Activated CD4-positive, alpha-beta T cell treated with anti-CD3 and anti-CD28 coated beads for 1 hour (primary cell): ENCODE data around the gene GP9.

Experiments used
- DNase-seq: peaks from one replicate; pipeline ENCODE4 v3.0.0-alpha.2; 2020

Gene GP9

DNA sequence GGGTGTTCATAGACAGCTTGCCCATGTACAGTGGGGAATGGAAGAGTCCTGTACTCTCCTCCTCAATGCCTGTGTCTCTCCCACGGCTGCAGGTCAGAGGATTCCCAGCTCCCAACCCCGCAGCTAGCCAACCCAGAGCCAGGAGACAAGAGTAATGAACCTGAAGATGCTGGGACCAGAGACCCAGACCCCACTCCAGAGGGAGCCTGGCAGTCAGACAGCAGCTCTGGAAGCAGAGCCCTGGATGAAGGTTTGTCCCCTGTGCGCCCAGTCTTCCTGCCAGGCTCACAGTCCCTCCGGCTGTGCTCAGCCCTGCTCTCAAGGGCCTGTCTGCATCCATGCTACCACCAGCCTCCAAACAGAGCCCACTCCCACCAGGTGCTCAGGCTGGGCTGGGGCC, 30.0 kb upstream of the GP9 start:
- DNase-seq: no peak

GRCh38 chr3:129031476-129032215, 28.9 kb upstream of the GP9 start:
- no peak for DNase-seq

DNA sequence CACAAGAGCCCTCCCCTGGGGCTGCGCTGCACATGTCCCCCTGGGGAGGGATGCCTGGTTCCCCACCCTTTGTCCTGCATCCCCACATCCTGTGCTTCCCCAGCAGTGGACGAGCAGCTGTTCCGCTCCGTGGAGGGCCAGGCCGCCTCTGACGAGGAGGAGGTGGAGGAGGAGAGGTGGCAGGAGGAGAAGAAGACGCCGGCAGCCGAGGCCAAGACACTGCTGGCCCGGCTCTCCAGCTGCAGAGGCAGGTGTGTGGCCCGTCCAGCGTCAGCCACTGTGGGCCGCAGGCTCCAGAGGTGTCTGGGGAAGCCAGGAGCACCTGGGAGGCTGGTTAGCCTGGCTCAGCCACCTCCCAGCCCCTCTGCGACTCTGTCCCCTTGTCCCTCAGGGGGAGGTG, 27.9 kb upstream of the GP9 start:
- DNase-seq: no peak

DNA sequence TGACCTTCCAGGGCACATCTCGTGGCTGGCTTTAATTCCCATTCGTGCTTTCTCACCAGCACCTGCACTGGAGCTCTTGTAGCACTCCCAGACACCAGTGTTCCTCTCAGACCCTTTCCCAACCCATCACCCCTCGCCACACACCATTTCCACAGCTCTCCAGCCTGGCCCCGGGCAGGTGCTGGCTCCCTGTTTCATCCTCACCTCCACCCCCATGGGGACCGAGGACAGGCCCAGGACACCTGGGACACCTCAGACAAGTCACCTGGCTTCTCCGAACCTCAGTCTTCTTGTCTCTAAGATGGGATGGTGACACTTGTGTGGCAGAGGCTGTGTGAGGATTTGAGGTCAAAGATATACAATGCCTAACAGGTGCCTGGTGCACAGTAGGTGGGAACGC, 27.4 kb upstream of the GP9 start:
- no peak for DNase-seq

GRCh38 chr3:129033633-129034321, 26.8 kb upstream of the GP9 start:
- no peak for DNase-seq

DNA sequence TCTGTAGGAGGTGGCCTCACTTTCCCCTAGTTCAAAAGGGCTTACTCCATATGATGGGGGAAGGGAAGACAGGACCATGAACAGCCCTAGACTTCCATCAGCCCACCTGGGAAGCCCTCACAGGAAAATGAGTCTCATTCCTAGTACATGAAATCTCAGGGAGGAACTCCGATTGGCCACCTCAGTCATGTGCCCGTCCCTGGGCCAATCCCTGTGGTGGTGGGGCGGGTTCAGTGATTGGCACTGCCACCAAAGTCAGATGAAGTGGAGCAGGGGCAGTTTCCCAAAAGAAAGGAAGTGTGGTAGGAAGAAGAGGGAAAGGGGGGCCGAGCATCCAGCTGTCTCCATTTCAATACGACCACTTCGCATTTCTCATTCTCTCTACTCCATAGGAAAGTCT, 25.9 kb upstream of the GP9 start:
- no peak for DNase-seq

- DNase-seq: no peak
These were observed 25.0 kb upstream of the GP9 start for GRCh38 chr3:129035360-129036221.

DNA sequence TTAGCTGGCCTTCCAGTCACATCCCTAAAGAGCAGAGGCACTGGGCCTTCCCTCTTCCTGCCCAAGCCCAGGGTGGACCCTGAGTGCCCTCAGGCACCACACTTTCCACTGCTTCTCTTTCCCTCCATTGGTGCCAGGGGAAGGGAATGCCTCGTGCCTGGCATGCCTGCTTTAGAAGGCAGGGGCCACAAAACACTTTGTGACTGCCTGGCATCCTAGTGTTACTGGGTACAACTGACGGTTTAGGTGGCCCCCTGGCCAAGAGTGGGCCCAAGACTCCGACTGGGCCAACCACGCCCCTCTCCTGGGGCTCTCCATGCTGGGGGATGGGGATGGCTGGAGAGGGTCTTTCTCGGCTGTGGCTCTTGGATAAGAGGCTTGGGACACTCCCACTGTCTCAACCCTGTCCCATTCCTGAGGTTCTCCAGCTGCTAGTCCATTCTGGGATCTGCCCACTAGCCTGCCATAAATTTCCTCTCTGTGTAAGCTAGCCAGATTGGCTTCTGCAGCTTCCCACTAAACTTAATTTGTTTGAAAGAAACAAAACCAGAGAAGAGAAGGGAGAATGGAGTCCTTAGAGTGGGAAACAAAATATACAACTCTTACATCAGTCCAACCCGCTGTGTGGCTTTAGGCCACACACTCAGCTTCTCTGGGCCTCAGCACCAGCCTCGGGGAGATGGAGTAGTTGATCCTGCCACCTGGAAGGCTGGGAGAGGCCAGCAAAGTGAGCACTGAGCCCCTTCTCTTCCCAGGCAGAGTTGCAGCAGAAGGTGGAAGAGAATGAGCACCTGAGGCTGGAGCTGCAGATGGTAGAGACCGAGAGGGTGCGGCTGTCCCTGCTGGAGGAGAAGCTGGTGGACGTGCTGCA, 24.1 kb upstream of the GP9 start:
- no peak for DNase-seq

GRCh38 chr3:129037093-129037419, 23.5 kb upstream of the GP9 start:
- DNase-seq: no peak

DNA sequence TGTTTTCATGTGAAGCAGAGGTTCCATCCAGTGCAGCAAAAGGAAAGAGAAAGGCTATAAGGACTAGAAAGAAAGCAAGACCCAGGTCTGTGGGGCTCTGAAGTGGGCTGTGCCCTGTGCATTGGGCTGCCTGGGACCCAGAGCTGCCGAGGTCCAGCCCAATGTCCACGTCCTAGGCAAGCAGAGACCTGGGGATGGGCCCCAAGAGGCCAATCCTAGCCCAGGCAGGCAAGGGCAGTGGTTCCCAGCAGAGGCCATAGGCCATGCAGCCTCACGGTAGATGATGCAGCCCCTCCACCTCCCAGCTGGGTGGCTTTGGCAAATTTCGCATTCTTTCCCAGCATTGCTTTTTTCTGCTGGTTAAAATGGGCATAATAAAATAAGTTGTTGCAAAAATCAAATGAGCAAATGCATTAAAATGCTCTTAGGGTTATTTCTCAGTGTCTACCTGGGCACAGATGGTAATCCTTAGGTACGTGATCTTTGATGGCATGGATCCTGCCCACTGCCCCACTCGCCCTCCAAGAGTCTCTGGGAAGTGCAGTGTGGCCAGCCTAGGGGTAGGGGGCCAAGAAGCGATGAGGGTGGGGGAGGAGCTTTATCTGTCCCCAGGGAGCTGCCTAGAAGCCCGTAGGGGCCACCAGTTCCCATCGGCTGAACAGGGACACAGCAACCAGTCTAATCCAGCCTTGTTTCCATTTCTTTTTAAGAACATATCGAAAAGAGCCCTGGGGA, 22.3 kb upstream of the GP9 start:
- no peak for DNase-seq

DNA sequence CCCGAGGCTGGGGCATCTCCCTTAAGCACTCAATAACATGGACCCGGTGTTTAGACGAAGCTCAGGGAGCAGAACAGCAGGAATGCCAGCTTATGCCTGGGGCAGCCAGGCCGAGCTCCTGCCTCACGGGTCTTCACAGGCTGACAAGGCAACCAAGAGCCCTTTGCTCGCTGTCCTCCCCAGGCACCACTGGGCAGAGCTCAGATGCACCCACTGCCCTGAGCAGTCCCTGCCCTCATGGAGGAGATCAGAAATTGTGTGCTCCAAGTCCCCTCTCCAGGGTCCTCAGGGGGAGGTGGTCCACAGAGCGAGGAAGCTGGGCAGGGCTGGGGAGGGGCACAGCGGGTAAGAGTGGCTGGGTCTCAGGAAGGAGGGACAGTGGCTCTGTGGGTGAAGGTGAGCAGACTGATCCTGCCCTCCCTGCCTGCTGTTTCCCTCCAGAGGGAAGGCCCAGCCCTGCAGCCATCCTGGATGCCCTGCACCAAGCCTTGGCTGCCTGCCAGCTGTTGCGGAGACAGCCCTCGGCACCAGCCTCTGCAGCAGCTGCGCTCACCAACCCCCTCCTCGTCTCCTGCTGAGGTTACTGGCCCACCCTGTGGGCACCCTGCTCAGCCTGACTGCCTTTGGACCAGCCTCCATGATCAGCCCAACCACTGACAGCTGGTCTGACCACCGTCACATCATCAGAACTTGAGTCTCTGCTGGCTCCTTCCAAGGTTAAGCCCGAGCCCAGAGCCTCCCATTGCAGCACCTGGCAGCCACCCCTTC, 21.1 kb upstream of the GP9 start:
- no peak for DNase-seq

DNA sequence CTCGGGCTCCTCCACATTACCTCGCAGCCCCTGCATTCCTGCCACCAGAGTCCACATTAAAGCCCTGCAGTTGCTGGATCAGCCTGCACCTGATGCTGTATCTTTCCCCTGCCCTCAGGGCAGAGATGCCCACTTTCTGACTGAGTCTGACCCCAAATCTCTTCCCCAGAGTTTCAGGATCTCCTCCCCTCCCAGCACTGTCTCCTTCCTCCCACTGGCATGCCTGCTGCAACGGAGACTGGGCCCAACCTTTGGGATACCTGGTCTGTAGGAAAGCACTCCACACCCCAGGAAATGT, 20.6 kb upstream of the GP9 start:
- no peak for DNase-seq

DNA sequence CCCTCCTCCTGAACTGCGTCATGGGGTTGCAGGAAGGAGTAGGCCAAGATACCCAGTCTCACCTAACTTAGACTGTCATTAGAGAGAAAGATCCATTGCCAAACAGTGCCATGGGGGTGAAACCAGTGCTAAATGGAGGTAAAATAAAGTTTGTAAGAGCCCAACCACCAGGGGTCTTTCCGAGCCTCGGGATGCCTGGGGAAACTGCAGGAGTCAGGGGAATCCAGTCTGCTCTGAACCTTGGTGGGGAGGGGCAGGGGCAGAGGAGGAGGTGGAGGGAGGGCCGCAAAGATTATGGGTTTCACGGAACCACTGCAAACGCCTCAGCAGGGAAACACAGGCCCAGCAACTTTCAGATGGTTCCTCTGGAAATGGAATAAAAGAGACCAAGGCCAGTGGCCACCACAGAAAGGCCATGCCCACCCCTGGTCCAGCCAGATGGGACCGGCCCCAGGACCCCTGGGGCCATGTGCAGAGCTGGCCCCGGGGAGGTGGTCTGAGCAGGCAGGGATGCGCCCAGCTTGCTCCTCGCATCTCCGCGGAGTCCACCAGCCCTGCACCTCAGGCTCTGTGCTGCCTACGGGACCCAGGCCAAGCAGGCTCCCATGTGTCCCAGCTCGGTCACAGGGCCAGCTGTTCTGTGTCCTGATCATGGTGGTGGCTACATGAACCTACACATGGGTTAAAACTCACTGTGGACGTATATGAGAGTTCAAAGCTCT, 19.8 kb upstream of the GP9 start:
- DNase-seq: no peak

- no peak for DNase-seq
These were observed 14.9 kb upstream of the GP9 start for GRCh38 chr3:129045675-129046036.

DNA sequence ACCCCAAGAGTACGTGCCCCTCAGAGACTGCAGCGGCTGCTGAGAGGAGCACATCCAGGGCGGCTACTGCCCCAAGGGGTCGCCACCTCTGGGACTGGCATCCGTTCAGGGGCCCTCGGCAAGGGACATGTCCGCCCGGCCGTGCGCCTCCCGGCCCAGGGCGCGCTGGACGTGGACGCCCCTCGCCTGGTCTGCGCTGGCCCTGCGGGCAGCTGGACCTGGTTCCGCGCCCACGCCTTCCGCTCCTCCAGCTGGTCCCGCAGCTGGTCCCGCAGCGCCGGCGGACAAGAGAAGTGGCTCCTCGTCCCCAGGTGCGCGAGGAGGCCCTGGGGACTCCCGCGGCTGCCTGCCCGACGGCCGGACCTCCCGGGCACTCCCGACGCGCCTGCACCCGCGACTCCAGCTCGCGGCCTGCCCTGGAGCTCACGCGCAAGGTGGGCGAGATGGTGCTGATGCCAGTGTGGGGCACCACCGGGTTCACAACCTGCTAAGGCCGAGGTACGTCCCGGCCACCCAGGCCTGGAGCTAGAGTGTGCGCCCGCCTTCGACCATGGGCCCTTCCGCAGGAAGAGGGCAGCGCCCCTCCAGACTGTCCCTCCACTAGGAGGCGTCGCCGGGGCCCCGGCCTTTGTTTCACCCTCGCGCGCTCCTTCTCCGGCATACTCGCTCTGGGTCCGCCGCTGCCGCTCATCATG, 14.4 kb upstream of the GP9 start:
- DNase-seq: no peak

DNA sequence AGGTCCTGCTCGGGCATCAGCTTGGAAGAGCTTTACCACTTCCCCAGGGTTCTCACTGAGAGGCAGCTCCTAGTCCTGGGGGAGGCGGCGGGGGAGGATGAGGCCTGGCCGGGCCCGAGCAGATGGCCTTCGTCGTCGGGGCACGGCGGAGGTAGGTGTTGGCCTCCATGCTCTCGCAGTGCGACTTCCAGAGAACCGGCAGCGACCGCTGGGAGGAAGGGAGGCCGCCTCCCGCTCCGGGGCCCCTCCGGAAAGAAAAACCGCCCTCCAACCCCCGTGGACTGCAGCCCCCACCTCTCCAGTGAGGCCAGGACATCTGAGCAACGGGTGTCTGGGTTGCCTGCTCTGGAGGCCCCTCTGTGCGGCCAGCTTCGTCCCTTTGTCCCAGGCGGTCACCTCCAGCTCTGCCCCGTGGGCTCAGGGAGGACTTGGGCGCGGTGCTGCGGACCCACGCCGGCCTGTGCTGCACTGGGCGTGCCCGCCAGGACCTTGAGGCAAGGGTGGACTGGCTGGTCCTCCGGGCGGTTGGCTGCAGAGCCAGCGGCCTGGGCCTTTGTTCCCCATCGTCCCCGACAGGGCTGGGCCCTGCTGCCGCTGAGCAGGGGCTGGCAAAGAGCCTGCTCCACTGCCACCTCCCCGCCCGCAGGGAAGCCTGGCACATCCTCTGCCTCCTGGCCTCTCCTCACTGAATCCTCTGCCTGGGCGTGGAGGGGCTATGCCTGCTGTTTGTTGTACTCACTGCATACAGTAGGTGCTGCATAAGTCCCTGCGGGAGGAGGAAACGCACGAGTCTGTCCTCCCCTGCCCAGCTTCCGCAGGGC, 13.6 kb upstream of the GP9 start:
- DNase-seq: no peak

DNA sequence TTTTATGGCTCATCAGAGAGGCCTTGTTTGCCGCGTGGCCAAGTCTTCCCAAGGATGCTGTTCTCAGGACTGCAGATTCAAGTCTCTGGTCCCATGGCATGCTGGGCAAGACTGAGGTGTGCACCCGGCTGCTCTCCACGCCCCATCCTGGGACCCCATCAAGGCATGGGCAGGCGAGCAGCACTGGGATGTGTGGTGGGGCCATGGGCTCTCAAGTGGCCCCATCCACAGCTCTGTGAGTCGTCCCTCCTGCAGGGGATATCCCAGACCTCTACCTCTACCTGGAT, 13.1 kb upstream of the GP9 start:
- no peak for DNase-seq

DNA sequence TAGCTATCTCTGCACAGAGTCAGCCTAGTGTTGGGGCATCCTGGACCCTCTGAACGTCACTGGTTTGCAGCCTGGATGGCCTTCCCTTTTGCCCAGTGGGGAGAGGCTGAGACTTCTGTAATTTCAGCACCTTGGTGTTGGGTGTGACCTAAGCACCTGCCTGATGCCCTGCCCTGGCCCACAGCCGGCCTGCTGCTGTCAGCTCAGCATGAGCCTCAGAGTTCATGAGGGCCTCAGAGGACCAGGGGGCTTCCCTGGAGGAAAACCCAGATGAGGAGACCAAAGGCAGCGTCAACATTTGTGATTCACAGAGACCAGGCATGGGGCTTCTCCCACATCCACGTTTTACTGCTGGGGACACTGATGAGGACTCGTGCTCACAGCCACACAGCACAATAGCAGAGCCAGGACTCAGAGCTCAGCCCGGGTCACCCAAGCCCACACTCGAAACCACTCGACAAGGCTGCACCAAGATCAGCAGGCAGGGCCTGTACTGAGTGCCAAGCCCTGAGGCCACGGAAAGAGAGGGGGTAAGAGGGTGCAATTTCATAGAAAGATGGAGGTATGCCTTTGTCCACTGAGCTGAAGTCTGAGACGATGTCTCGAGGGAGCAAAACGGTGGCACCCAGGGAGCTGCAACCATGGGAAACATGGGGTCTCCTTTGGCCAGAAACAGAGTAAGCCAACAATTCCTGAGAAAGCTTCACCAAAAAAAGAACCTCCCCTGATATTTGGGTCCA, 9.9 kb upstream of the GP9 start:
- DNase-seq: no peak

DNA sequence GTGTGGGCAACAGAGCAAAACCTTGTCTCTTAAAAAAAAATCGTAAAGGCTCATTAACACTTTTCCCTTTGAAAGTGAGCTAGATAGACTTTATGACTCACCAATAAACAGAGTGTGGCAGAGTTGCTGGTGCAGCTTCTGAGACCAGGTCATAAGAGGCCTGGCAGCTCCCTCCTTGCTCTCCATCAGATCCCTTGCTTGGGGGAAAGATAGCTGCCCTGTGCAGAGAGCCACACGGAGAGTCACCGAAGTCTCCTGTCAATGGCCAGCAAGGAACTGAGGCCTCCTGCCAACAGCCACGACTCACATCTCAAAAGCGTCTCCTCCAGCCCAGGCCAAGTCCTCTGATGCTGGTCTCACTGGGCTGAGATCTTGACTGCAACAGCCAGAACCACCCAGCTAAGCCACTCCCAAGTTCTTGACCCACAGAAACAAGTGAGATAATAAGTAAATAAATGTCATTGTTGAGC, 8.7 kb upstream of the GP9 start:
- no peak for DNase-seq
